Hematopoietic multipotent progenitor cell treated with erythropoietin and hydrocortisone succinate and interleukin-3 and kit ligand, for 4 days (in vitro differentiated cells): ENCODE measurements around the gene TNS1.
A peak's percentile ranks its signal among the peaks of the same experiment; 100 is the strongest.
"Not testable (repeated sequence)": the region's sequence is repeated elsewhere in the genome, so short reads cannot be mapped to it uniquely, and the experiment has no call there.

Source experiments
- DNase-seq: peaks from one replicate; pipeline ENCODE4 v3.0.0-alpha.2; 2015

The TNS1 gene

DNA sequence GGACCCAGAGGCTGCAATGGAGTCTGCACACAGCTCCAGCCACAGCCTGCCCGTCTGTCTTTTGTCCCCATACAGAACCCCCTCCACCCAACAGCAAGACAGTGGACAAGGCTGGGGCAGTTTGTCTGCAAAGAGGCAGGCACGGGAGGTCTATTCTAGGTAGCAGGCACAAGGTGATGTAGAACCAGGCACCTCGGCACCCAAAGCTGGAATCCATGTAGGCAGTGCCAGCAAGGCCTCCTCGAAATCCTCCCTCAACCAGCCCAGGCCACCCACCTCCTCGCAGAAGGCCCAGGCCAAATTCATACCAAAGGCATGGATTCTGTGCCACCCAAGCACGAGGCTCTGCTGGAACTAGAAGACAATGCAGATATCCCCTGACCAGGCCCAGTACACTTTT, 179.2 kb downstream of the TNS1 start:
- DNase-seq, result no peak

- DNase-seq, result no peak
Observed at GRCh38 chr2:217822296-217823252, 180.2 kb downstream of the TNS1 start.

DNA sequence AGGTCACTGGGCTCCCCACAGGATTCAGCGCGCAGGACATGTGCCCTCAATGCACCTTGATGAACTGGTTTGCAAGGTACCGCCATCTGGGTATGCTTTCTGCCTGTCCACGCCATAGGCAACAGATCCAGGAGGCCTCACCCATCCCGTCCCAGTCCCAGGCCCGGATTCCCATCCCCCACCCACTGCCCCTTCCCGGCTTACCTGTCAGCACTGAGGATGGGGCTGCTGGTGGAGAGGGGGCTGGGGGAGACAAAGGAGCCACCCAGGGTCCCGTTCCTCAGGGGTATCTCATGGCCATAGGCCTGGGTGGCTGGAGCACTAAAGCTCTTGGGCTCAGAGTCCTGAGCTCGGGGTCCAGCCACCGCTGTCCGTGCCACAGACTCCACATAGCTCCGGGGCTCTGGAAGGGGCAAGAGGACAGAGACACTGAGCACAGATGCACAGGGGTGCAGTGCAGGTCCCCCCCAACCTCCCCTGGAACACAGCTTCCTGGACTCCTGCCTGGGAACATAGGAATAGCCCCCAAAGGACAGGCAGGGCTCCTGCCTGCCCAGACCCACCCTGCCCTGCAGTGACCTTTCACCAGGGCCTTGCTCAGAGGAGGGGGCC, 181.2 kb downstream of the TNS1 start:
- no peak for DNase-seq

GRCh38 chr2:217820904-217821303, 181.9 kb downstream of the TNS1 start:
- DNase-seq, result no peak

- DNase-seq, result no peak
Observed at GRCh38 chr2:217820091-217820819, 182.5 kb downstream of the TNS1 start.

DNA sequence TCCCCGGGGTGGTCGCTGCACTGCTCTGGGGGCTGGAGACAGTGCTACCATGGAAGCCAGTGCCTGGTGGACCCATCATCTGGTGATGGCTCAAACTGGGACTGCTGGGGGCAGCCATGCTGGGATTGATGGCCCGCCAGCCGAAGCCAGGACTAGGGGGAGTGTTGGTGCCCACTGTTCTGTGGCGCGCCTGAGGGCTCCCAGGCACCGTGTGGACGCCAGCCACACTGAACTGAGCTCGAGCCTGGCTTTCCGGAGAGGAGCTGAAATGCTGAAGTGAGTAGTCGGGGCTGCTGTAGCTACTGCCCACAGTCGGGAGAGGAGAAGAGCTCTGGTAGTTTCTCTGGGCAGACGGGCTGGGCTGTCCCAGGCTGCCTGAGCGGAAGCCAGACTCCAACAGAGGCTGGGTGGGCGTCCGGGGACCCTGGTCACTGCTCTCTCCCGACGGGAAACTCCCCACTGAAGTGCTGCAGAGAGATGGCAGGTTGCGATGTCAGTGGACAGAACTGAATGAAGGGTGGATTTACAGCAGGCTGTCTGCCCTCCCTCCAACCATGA, 184.4 kb downstream of the TNS1 start:
- no peak for DNase-seq

DNA sequence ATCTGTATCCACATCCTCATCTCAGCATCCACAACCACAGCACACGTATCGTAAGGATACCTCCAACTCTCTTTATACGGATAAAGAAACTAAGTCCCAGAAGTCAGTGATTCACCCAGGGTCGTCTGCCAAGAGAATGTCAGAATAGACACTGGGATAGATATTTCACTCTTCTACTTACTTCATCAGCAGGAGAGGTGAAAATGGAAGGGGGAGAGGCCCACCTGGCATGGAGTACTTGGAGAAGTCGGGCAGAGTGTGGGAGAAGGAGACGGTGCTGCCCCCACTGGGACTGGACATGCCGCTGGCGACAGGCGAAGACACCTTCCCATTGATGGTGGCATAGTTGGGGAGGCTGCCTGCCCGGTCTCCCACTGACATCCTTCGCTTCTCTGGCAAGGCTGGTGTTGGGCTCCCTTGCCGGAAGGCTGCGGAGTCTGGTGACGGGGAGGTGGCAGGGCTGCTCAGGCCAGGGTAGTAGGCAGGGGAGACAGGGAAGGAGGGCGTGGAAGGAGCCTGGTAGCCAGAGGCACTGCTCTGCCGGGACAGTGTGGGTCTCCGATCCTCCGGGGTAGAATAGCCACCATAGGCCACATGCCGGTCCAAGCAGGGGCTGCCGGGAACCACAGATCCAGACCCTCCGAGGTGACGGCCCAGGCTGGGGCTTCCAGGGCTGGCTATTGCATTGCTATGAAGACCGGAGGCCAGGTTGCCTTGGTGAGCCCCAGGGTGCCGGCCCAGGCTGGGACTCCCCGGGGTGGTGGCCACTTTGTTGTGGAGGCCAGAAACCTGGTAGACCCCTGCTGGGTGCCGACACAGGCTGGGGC, 185.1 kb downstream of the TNS1 start:
- DNase-seq, result no peak

- DNase-seq, result no peak
Observed at GRCh38 chr2:217816396-217816869, 186.4 kb downstream of the TNS1 start.

DNA sequence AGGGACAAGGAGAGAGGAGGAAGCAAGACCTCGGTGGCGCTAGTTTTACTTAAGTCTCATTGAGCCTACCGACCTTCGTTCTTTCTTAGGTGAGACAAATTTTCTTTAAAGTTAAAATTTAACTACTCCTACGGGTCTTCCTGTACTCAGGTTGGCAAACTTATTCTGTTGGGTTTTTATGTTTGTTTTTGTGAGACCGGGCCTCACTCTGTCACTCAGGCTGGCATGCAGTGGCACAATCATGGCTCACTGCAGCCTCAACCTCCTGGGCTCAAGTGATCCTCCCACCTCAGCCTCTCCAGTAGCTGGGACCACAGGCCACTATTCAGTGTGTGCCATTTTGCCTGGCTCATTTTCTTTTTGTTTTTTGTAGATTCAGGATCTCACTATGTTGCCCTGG, 189.0 kb downstream of the TNS1 start:
- DNase-seq, result no peak

DNA sequence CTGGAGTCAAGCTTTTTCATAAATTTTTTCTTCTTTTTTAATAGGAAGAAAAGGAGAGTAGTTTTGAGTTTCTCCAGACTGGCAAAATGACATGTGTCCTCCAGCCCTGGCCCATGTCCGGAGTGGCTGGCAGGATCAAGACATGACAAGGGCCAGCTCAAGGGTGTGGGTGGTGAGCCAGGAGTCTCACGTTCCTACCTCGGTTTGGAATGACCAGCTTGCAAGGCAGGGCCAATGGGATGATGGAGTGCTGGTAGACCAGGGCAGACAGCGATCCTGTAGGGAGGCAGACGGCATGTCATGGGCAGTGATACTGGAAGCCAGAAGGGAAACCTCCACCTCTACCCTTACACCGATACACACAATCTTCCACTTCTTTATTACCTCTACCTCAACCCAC, 190.6 kb downstream of the TNS1 start:
- DNase-seq, result no peak

DNA sequence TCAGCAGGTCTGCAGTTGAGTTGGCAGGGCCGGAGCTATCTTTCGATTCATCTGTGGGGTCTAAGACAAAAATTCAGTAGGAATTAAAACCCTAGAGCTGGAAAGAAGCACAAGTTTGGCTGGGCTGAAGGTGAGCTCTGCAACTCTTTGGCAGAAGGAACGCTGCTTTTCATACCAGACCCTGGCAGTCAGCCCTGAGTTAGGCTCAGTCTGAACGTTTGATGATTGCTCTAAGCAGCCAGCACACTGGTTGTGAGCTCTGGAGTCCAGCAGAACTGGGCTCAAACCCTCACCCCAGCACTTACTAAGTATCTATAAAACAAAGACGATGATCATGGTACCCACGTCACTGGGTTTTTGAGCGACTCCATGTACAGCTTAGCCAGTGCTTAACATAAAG, 192.5 kb downstream of the TNS1 start:
- DNase-seq, result no peak

DNA sequence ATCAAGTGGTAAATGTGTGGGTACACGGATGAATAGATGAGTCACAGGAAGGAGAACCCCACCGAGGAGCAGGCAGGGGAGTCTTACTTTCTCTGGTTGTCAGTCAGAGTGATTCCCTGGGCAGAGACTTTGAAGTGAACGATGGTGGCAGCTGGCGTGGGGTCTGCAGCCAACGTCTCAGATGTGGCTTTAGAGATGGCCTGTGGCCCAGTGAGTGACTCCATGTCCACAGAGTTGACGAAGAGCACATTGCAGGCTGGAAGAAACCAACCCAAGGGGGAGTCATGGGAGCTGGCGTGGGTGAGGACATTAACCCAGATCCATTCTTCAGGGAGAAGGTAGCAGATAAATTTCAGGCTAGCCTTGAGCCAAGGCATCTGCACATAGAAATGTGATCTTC, 193.1 kb downstream of the TNS1 start:
- DNase-seq, result no peak

DNA sequence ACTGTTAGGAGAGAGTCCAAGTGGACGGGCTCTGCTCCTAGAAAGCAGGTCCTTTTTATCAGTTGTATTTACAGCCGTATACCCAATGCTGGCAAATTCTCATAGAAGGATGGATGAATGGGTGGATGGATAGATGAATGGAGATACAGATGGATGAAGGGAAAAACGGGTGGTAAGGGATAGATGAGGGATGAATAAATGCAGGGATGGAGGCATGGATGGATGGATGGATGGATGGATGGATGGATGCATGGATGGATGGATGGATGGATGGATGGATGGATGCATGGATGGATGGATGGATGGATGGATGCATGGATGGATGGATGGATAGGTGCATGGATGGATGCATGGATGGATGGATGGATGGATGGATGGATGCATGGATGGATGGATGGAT, 193.8 kb downstream of the TNS1 start:
- not testable (repeated sequence) for DNase-seq

GRCh38 chr2:217808326-217808725, 194.5 kb downstream of the TNS1 start:
- no peak for DNase-seq

DNA sequence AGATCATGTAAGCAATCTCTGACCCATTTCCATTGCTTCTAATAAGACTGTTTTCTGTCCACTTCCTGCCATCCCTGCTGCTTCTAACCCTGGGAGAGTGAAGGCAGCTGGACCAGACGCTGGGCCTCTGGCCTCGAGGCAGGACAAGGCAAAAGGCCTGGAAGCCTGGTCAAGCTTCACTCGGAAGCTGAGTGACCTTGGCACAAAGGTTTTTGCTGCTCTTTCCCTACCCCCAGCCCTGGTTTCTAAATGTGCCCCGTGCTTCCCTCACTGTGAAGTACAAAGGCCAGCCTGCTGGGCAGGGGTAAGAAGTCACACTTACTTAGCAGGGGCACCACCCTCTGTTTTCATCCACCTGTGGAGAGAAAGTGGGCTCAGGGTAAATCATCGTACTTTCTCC, 195.0 kb downstream of the TNS1 start:
- DNase-seq, result no peak

- DNase-seq, result no peak
Observed at GRCh38 chr2:217807025-217807424, 195.8 kb downstream of the TNS1 start.

DNA sequence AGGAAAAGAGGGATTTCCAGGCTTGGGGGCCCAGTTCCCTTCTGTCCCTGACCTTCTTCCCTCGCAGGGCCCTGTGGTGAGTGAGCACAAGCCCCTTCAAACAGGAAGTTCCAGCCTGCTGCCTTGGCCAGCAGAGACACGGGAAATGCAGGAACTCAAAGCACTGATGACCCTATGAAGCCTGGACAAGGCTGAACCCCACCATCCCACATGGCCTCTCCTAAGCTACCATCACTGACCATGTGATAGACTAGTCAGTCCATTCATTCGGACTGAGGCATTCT, 196.4 kb downstream of the TNS1 start:
- DNase-seq, result no peak

DNA sequence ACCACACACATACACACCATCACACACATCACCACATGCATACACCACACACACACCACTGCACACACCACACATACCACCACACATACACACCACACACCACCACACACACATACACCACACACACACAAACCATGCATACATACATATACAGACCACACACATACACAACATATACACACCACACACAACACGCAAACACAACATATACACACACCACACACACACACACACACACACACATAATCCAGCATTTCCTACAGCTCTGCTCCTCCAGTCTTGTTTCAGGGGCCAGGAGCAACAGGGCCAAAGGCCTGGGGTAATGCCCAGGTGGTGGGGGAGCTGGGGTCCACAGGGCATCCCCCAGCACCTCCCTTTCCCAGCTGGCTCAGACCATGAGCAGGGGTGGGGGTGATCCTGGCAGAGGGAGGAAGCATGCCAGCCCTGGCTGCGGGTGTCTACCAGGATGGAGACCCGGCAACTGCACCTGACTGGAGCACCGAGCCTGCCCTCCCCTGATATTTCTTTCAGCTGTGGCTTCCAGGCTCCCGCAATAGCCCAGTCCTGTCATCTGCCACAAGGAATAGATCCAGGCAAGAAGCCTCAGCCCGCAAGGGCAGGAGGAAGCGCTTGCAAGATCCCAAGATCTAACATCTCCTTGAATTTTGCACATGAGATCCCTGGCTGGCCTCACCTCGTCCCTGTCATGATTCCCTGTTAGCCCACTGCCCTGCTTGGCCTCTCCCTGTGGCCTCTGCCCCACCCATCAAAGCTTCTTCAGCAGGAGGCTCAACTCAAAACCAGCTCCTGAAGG, 196.9 kb downstream of the TNS1 start:
- no peak for DNase-seq

GRCh38 chr2:217804791-217805667, 197.8 kb downstream of the TNS1 start:
- DNase-seq, result peak; percentile 36

DNA sequence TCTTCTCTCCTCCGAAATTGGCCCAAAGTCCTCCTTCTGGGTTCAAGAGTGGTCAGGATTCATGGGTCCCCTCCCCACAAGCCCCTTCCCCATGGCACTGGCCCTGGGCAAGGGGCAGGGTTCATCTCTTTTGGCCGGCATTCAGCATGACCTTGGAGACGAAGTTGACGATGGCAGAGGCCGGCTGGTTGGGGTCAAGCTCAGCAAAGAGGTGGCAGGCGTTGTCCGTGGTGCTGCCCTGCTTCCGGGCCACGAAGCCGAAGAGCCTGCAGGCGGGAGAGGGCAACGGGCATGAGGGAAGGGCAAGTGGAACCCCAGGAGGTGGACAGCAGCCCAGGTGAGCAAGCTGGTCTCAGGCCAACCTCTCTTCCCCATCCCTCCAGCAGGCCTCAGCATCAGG, 198.5 kb downstream of the TNS1 start:
- DNase-seq, result no peak

GRCh38 chr2:217803653-217803960, 199.2 kb downstream of the TNS1 start:
- DNase-seq, result no peak
